Fibroblast of gingiva (primary cell): ENCODE data around the gene CFL1.
"Not testable (repeated sequence)": the region's sequence is repeated elsewhere in the genome, so short reads cannot be mapped to it uniquely, and the experiment has no call there.

ENCODE experiments used
- DNase-seq: peaks from one replicate; pipeline ENCODE4 v3.0.0-alpha.2; 2011; ENCODE audit warnings: low read depth

CFL1 gene

GRCh38 chr11:65857853-65858680 is at the start of gene CFL1:
TSS of gene CFL1 (minus strand) at chr11:65858180. CDS start at chr11:65858099, 81 bp downstream.
- DNase-seq, result peak; percentile 98

- DNase-seq, result no peak
Measured at GRCh38 chr11:65906602-65907001, 48.6 kb upstream of the CFL1 start.

GRCh38 chr11:65903715-65904114 is 45.7 kb upstream of the CFL1 start:
- no peak for DNase-seq

GRCh38 chr11:65903068-65903481 is 45.1 kb upstream of the CFL1 start:
- peak; percentile 87 for DNase-seq

GRCh38 chr11:65900899-65901180 is 42.9 kb upstream of the CFL1 start:
- no peak for DNase-seq

GRCh38 chr11:65900125-65900898 is 42.3 kb upstream of the CFL1 start, which contains the start of gene FOSL1:
TSS of gene FOSL1 (minus strand) at chr11:65900388. CDS start at chr11:65900339, 49 bp downstream.
- peak; percentile 98 for DNase-seq

GRCh38 chr11:65899356-65900124 is 41.6 kb upstream of the CFL1 start:
- peak; percentile 83 for DNase-seq

- DNase-seq, result peak; percentile 28
Measured at GRCh38 chr11:65898656-65899355, 40.8 kb upstream of the CFL1 start.

GRCh38 chr11:65897020-65897471 is 39.1 kb upstream of the CFL1 start:
- peak; percentile 23 for DNase-seq

GRCh38 chr11:65896034-65896999 is 38.3 kb upstream of the CFL1 start:
- DNase-seq, result no peak

- no peak for DNase-seq
Measured at GRCh38 chr11:65895482-65895981, 37.6 kb upstream of the CFL1 start.

GRCh38 chr11:65894034-65894591 is 36.1 kb upstream of the CFL1 start:
- DNase-seq, result no peak

GRCh38 chr11:65892661-65893317 is 34.8 kb upstream of the CFL1 start:
- peak; percentile 35 for DNase-seq

- not testable (repeated sequence) for DNase-seq
Measured at GRCh38 chr11:65892137-65892540, 34.2 kb upstream of the CFL1 start.

GRCh38 chr11:65891219-65892136 is 33.5 kb upstream of the CFL1 start:
- peak; percentile 41 for DNase-seq

- peak; percentile 98 for DNase-seq
Measured at GRCh38 chr11:65890324-65891218, 32.6 kb upstream of the CFL1 start, which contains the start of gene CCDC85B. TSS of gene CCDC85B (plus strand) at chr11:65890673. CDS start at chr11:65890784, 111 bp downstream.

- peak; percentile 98 for DNase-seq
Measured at GRCh38 chr11:65888163-65888814, 30.3 kb upstream of the CFL1 start, which contains the start of gene FIBP. TSS of gene FIBP (minus strand) at chr11:65888471. CDS start at chr11:65888418, 53 bp downstream.
